A204.1 (cell line): Measurements from ENCODE around the gene PTCD1.
"Not testable (repeated sequence)": the region's sequence is repeated elsewhere in the genome, so short reads cannot be mapped to it uniquely, and the experiment has no call there.

Experiments used
- FAIRE-seq: peaks from 2 replicates; lab custom pipeline; 2012; peaks lifted over from hg19 to GRCh38; lab: Jason Lieb, UNC

PTCD1 gene

GRCh38 chr7:99451936-99452335 is 13.3 kb upstream of the PTCD1 start:
- no peak for FAIRE-seq

- FAIRE-seq, result no peak
Observed at GRCh38 chr7:99449326-99449725, 10.7 kb upstream of the PTCD1 start.

- FAIRE-seq, result no peak
Observed at GRCh38 chr7:99448855-99449254, 10.3 kb upstream of the PTCD1 start.

- FAIRE-seq, result no peak
Observed at GRCh38 chr7:99447943-99448342, 9.3 kb upstream of the PTCD1 start.

GRCh38 chr7:99446096-99446495 is 7.5 kb upstream of the PTCD1 start:
- FAIRE-seq, result no peak

GRCh38 chr7:99440195-99440594 is 1.6 kb upstream of the PTCD1 start:
- no peak for FAIRE-seq

GRCh38 chr7:99437946-99438572 is 539 bp downstream of the PTCD1 start:
- FAIRE-seq, result no peak

- FAIRE-seq, result no peak
Observed at GRCh38 chr7:99433158-99433557, 5.4 kb downstream of the PTCD1 start.

GRCh38 chr7:99431756-99432540 is 6.7 kb downstream of the PTCD1 start:
- FAIRE-seq, result not testable (repeated sequence)

GRCh38 chr7:99429756-99430155 is 8.8 kb downstream of the PTCD1 start:
- FAIRE-seq, result no peak

GRCh38 chr7:99428972-99429566 is 9.5 kb downstream of the PTCD1 start:
- FAIRE-seq, result no peak

GRCh38 chr7:99424932-99425730 is 13.5 kb downstream of the PTCD1 start:
- FAIRE-seq, result no peak

GRCh38 chr7:99422625-99423024 is 16.0 kb downstream of the PTCD1 start:
- FAIRE-seq, result no peak

GRCh38 chr7:99422186-99422585 is 16.4 kb downstream of the PTCD1 start:
- no peak for FAIRE-seq

GRCh38 chr7:99420986-99421385 is 17.6 kb downstream of the PTCD1 start:
- FAIRE-seq, result no peak

- no peak for FAIRE-seq
Observed at GRCh38 chr7:99420213-99420612, 18.4 kb downstream of the PTCD1 start.

GRCh38 chr7:99419323-99420021 is 19.1 kb downstream of the PTCD1 start:
- no peak for FAIRE-seq

GRCh38 chr7:99418260-99418659 is 20.3 kb downstream of the PTCD1 start:
- no peak for FAIRE-seq

GRCh38 chr7:99415513-99416127 is 23.0 kb downstream of the PTCD1 start:
- FAIRE-seq, result peak; percentile 78

- no peak for FAIRE-seq
Observed at GRCh38 chr7:99410635-99411034, 28.0 kb downstream of the PTCD1 start.

GRCh38 chr7:99409806-99410205 is 28.8 kb downstream of the PTCD1 start:
- no peak for FAIRE-seq

GRCh38 chr7:99409192-99409572 is 29.4 kb downstream of the PTCD1 start:
- FAIRE-seq, result no peak
